GM23338 (cell line): ENCODE measurements around the gene CIT. TPM values are rescaled to one million over a fixed set of nuclear protein-coding genes. Genes with fewer than 3 reads are reported as not detected.

Experiments used
- ATAC-seq: fragments of 200-7000 bp; cut with Tn5 transposase; 3 replicates; pipeline ENCODE4 v1.9.1; 2020
- DNase-seq: peaks from one replicate; pipeline ENCODE4 v3.0.0-alpha.2; 2015; ENCODE audit warnings: low spot score
- H2AFZ ChIP-seq: fragments of 200-600 bp; sonication (generic); 2 replicates; pipeline ENCODE4 v1.8.0; 2016; ENCODE audit warnings: antibody characterized with exemption, mild to moderate bottlenecking, moderate library complexity
- H3F3A ChIP-seq: fragments of 200-600 bp; sonication (generic); replicated peaks from 2 replicates; pipeline ENCODE4 v1.8.0; 2017; ENCODE audit warnings: antibody characterized with exemption, mixed run types, low read depth
- H3K27ac ChIP-seq: fragments of 200-600 bp; sonication (generic); 2 replicates; pipeline ENCODE4 v1.6.1; 2016; ENCODE audit warnings: low read depth
- H3K27me3 ChIP-seq: fragments of 200-600 bp; sonication (generic); 2 replicates; pipeline ENCODE4 v1.8.0; 2016; ENCODE audit warnings: mild to moderate bottlenecking, mixed run types, moderate library complexity; ENCODE audit not compliant: insufficient read depth
- H3K36me3 ChIP-seq: fragments of 200-600 bp; sonication (generic); 2 replicates; pipeline ENCODE4 v1.8.0; 2016; ENCODE audit warnings: mild to moderate bottlenecking; ENCODE audit not compliant: insufficient read depth
- H3K4me1 ChIP-seq: fragments of 200-600 bp; sonication (generic); 2 replicates; pipeline ENCODE4 v1.8.0; 2016; ENCODE audit warnings: mild to moderate bottlenecking, moderate library complexity; ENCODE audit not compliant: insufficient read depth
- H3K4me2 ChIP-seq: fragments of 200-600 bp; sonication (generic); 2 replicates; pipeline ENCODE4 v1.7.1; 2017; ENCODE audit warnings: mixed run types
- H3K4me3 ChIP-seq: fragments of 200-600 bp; sonication (generic); 2 replicates; pipeline ENCODE4 v1.6.1; 2016; ENCODE audit warnings: mixed run types
- H3K79me2 ChIP-seq: fragments of 200-600 bp; sonication (generic); replicated peaks from 2 replicates; pipeline ENCODE4 v1.8.0; 2017; ENCODE audit warnings: mild to moderate bottlenecking; ENCODE audit not compliant: insufficient read depth
- H3K9me2 ChIP-seq: fragments of 200-600 bp; sonication (generic); 2 replicates; pipeline ENCODE4 v1.8.0; 2017; ENCODE audit not compliant: insufficient read depth
- H4K20me1 ChIP-seq: fragments of 200-600 bp; sonication (generic); replicated peaks from 2 replicates; pipeline ENCODE4 v1.8.0; 2017; ENCODE audit warnings: mild to moderate bottlenecking; ENCODE audit not compliant: insufficient read depth
- H3K27ac Mint-ChIP-seq: 2 replicates; pipeline ENCODE4 v1.8.0; 2020; ENCODE audit warnings: inconsistent platforms, mild to moderate bottlenecking, moderate library complexity, mixed read lengths
- H3K27me3 Mint-ChIP-seq: 3 replicates; pipeline ENCODE4 v1.8.0; 2022; ENCODE audit warnings: low read depth, mild to moderate bottlenecking, moderate library complexity, mixed read lengths, inconsistent platforms; ENCODE audit not compliant: insufficient read depth, poor library complexity
- H3K36me3 Mint-ChIP-seq: 3 replicates; pipeline ENCODE4 v1.8.0; 2021; ENCODE audit warnings: low read depth, mild to moderate bottlenecking, inconsistent platforms, moderate library complexity, mixed read lengths
- H3K4me1 Mint-ChIP-seq: 3 replicates; pipeline ENCODE4 v1.8.0; 2020; ENCODE audit warnings: mild to moderate bottlenecking, inconsistent platforms, mixed read lengths
- H3K4me3 Mint-ChIP-seq: 3 replicates; pipeline ENCODE4 v1.8.0; 2021; ENCODE audit warnings: moderate library complexity, mild to moderate bottlenecking, inconsistent platforms, mixed read lengths
- H3K9me3 Mint-ChIP-seq: 3 replicates; pipeline ENCODE4 v1.8.0; 2020; ENCODE audit warnings: moderate library complexity, mild to moderate bottlenecking, inconsistent platforms, mixed read lengths
- CREB1 ChIP-seq: fragments of 250-450 bp; sonication (Bioruptor Pico); IDR thresholded peaks from 2 replicates; pipeline ENCODE4 v1.5.0; 2020; ENCODE audit warnings: low read depth, mild to moderate bottlenecking, moderate library complexity
- EZH2phosphoT487 ChIP-seq: fragments of 200-600 bp; sonication (generic); IDR thresholded peaks from one replicate; pipeline ENCODE4 v1.8.1; 2018; ENCODE audit warnings: antibody characterized with exemption; ENCODE audit not compliant: unreplicated experiment
- STAT1 ChIP-seq: IDR thresholded peaks from one replicate; pipeline ENCODE4 v1.6.1; 2016; ENCODE audit warnings: antibody characterized with exemption; ENCODE audit not compliant: unreplicated experiment
- ZNF114 ChIP-seq: fragments of 250-450 bp; sonication (Bioruptor Pico); IDR thresholded peaks from 2 replicates; pipeline ENCODE4 v1.5.0; 2020; ENCODE audit warnings: mild to moderate bottlenecking, moderate library complexity
- ZNF331 ChIP-seq: fragments of 250-450 bp; sonication (Bioruptor Pico); IDR thresholded peaks from 2 replicates; pipeline ENCODE4 v1.5.0; 2020; ENCODE audit warnings: low read depth, mild to moderate bottlenecking, moderate library complexity
- polyA plus RNA-seq: library from polyadenylated mRNA; unstranded; fragments of >200 nt; fragmentation: Nextera tagmentation; extraction: Ambion mirVana; gene quantifications from 2 replicates; pipeline ENCODE4 v1.2.1, GENCODE V29; 2016
- total RNA-seq: library from RNA; depleted of rRNA; stranded (reverse); fragments of >200 nt; shearing (Covaris generic); gene quantifications from 2 replicates; pipeline ENCODE4 v1.2.3, GENCODE V29; 2014
- TF ChIP-seq, protein P1 (sequence below), 2 experiments: fragments of 200-600 bp in 1 of 2; sonication (generic) in 1 of 2; conservative IDR thresholded peaks; 2 replicates each; pipeline versions ENCODE4 v1.5.1 to v1.6.1; 2016 to 2017; ENCODE audit warnings: antibody characterized with exemption in 2 of 2, low read depth in 2 of 2, mild to moderate bottlenecking in 2 of 2, moderate library complexity in 1 of 2

The CIT gene
- total and polyA plus RNA-seq, 2 experiments from 2014 or later, result 9.7 to 47.8 TPM

GRCh38 chr12:119676573-119676972, 200.5 kb downstream of the CIT start:
- Mint-ChIP-seq H3K27ac (no peak overlapping the region), H3K27me3 (peaks cover 2% of the 10 kb centered on the region), H3K9me3 (no peaks in the 10 kb centered on the region), H3K4me3 (no peak overlapping the region), H3K4me1 (peaks cover 7% of the 10 kb centered on the region), H3K36me3 (peaks cover 99% of the 10 kb centered on the region)
- ATAC-seq (no peak), DNase-seq (no peak)
- TF ChIP-seq, protein P1, sequence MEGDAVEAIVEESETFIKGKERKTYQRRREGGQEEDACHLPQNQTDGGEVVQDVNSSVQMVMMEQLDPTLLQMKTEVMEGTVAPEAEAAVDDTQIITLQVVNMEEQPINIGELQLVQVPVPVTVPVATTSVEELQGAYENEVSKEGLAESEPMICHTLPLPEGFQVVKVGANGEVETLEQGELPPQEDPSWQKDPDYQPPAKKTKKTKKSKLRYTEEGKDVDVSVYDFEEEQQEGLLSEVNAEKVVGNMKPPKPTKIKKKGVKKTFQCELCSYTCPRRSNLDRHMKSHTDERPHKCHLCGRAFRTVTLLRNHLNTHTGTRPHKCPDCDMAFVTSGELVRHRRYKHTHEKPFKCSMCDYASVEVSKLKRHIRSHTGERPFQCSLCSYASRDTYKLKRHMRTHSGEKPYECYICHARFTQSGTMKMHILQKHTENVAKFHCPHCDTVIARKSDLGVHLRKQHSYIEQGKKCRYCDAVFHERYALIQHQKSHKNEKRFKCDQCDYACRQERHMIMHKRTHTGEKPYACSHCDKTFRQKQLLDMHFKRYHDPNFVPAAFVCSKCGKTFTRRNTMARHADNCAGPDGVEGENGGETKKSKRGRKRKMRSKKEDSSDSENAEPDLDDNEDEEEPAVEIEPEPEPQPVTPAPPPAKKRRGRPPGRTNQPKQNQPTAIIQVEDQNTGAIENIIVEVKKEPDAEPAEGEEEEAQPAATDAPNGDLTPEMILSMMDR (conservative IDR thresholded peaks at IDR 0.05; ENCODE audit: low read depth in 2 of 2), result peak in 1 of 2 experiments; percentile 28; a peak in 1 of 4 replicates
- TF ChIP-seq EZH2phosphoT487, result no peak
- no peak overlapping the region for H3K4me3 ChIP-seq
- H3K4me1 ChIP-seq, result no peaks in the 10 kb centered on the region
- H3K9me2 ChIP-seq, result no peaks in the 10 kb centered on the region
- no peak overlapping the region for H3K27ac ChIP-seq
- 0 out of 2 replicates have a peak, but pooled peaks cover 4% of the 10 kb centered on the region for H3K79me2 ChIP-seq
- H2AFZ ChIP-seq, result no peak overlapping the region
- 0 out of 2 replicates have a peak, but pooled peaks cover 4% of the 10 kb centered on the region for H3F3A ChIP-seq
- peaks cover 66% of the 10 kb centered on the region for H3K36me3 ChIP-seq
- no peak overlapping the region for H3K4me2 ChIP-seq
- H4K20me1 ChIP-seq, result peaks cover 28% of the 10 kb centered on the region; the same call in 1 of the 2 replicates
- no peaks in the 10 kb centered on the region for H3K27me3 ChIP-seq

- Mint-ChIP-seq H3K36me3 (peaks cover 100% of the 10 kb centered on the region), H3K4me3 (no peak overlapping the region), H3K4me1 (peaks cover 7% of the 10 kb centered on the region), H3K27ac (no peak overlapping the region), H3K27me3 (peaks cover 2% of the 10 kb centered on the region), H3K9me3 (no peaks in the 10 kb centered on the region)
- DNase-seq (no peak), ATAC-seq (no peak)
- H3K79me2 ChIP-seq, result peaks cover 10% of the 10 kb centered on the region; the same call in 1 of the 2 replicates
- H3K27ac ChIP-seq, result no peak overlapping the region
- no peaks in the 10 kb centered on the region for H3K9me2 ChIP-seq
- H3K36me3 ChIP-seq, result peaks cover 69% of the 10 kb centered on the region
- H3K4me2 ChIP-seq, result no peak overlapping the region
- H3K27me3 ChIP-seq, result no peaks in the 10 kb centered on the region
- H4K20me1 ChIP-seq, result peaks cover 28% of the 10 kb centered on the region; the same call in 1 of the 2 replicates
- TF ChIP-seq STAT1 (no peak), ZNF114 (CRISPR knock-in tag) (no peak), ZNF331 (CRISPR knock-in tag) (no peak)
- TF ChIP-seq, protein P1 (conservative IDR thresholded peaks at IDR 0.05; ENCODE audit: low read depth in 2 of 2), result no peak
- no peak overlapping the region for H3K4me3 ChIP-seq
- no peak overlapping the region for H2AFZ ChIP-seq
- 0 out of 2 replicates have a peak, but pooled peaks cover 3% of the 10 kb centered on the region for H3F3A ChIP-seq
- no peaks in the 10 kb centered on the region for H3K4me1 ChIP-seq
Observed at GRCh38 chr12:119676022-119676421, 201.1 kb downstream of the CIT start.

DNA sequence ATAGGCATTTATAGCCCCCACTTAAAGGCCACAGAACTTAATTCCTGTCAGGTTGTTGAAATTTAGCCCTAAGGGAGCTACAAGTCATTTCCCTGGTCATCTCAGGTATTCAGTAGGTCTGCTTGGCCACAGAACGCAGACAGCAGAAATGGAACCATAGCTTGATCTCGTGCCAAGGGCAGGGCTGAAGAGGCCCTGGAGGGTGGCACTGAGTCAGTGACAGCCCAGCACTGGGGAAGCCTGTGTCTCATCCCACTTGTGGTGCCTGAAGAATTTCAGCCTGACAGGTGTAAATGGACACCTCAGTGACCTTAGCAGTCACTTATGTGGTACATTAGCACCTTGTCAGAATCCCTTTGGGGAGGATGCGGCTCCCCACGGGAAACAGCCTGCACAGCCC, 202.6 kb downstream of the CIT start:
- H3K4me3 Mint-ChIP-seq, result no peak overlapping the region
- Histone ChIP-seq H3K36me3 (peaks cover 68% of the 10 kb centered on the region), H3K9me2 (no peaks in the 10 kb centered on the region), H2AFZ (no peak overlapping the region), H3K4me3 (no peak overlapping the region), H3K79me2 (peaks cover 24% of the 10 kb centered on the region), H3K4me2 (no peak overlapping the region), H3K4me1 (no peaks in the 10 kb centered on the region), H3F3A (0 out of 2 replicates have a peak, but pooled peaks cover 3% of the 10 kb centered on the region), H3K27me3 (no peaks in the 10 kb centered on the region), H3K27ac (no peak overlapping the region), H4K20me1 (peaks cover 38% of the 10 kb centered on the region; the same call in 1 of the 2 replicates)
- peaks cover 99% of the 10 kb centered on the region for H3K36me3 Mint-ChIP-seq
- peaks cover 10% of the 10 kb centered on the region for H3K4me1 Mint-ChIP-seq
- ATAC-seq, result no peak
- no peak for TF ChIP-seq EZH2phosphoT487
- no peak for TF ChIP-seq CREB1 (CRISPR knock-in tag)
- no peaks in the 10 kb centered on the region for H3K9me3 Mint-ChIP-seq
- no peak for DNase-seq
- no peak overlapping the region for H3K27ac Mint-ChIP-seq
- H3K27me3 Mint-ChIP-seq, result peaks cover 2% of the 10 kb centered on the region
